NCI-H524 (cell line): ENCODE measurements around the gene ACAP3.
"Not testable (repeated sequence)": the region's sequence is repeated elsewhere in the genome, so short reads cannot be mapped to it uniquely, and the experiment has no call there.

Experiments
- DNase-seq, 2 experiments: peaks; one replicate each; lab custom pipeline; 2025; lab: John Stamatoyannopoulos, UW

ACAP3 gene

GRCh38 chr1:1264026-1264425 lies 43.7 kb downstream of the ACAP3 start:
- DNase-seq, result no peak

- DNase-seq, result no peak
These were observed 45.0 kb downstream of the ACAP3 start for GRCh38 chr1:1262758-1263157.

DNA sequence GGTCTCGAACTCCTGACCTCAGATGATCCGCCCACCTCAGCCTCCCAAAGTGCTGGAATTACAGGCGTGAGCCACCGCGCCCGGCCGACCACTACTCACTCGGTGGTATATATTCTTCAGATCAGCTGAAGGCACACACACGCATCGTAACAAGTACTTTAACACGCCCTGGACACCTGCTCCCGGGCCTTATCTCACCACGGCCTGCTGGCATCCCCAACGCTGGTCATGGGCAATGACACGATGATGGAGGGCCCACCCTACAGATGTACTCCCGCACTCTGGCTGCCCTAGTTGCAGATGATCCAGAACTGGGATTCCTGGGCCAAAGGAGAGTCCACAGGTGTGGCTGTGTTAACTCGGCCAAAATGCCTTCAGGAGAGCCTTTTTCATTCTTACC lies 45.7 kb downstream of the ACAP3 start:
- no peak for DNase-seq

DNA sequence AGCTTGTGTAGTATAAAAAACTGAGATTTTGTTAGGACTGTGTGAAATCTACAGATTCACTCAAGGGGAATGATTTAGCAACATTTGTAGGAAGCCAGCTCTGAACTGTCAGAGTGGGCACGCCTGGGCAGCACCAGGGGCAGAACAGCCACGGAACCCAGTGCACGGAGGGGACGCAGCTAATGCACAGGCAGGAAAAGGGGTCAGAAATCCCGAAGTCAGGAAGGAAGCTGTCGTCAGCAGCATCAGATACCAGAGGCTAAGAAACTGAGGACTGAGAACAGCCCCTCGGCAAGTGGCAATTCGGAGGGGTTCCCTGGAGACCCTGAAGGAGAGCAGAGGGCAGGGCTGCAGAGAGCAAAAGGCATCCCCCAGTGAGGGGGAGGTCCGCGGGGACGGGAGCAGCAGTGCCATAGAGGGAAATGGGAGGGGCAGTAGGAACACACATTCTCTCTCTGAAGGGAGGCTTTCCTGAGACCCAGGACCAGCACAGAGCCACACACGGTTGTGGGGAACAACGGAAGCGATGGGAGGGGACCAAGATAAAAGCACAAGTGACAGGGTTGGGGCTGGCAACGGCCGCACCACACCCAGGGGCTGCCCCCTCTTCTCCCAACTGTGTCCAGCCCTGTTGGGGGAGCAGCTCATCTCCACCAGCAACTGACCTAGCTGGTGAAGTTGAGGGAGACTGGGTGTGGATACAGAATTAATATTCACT lies 46.7 kb downstream of the ACAP3 start:
- DNase-seq, result no peak

GRCh38 chr1:1259951-1260600 lies 47.7 kb downstream of the ACAP3 start:
- DNase-seq, result no peak

- DNase-seq, result no peak
These were observed 48.2 kb downstream of the ACAP3 start for GRCh38 chr1:1259540-1259939.

DNA sequence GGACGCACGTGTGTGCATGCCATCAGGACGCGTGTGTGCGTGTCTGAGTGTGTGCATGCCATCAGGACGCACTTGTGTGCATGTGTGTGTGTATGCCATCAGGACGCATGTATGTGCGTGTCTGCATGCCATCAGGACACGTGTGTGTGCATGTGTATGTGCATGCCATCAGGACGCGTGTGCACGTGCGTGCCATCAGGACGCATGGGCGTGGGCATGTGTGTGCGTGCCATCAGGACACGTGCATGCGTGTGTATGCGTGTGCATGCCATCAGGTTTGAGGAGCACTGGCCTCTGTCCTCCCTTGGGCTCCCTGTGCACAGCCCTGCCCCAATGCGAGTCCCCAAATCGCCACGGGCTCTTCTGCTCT lies 48.6 kb downstream of the ACAP3 start:
- no peak for DNase-seq

DNA sequence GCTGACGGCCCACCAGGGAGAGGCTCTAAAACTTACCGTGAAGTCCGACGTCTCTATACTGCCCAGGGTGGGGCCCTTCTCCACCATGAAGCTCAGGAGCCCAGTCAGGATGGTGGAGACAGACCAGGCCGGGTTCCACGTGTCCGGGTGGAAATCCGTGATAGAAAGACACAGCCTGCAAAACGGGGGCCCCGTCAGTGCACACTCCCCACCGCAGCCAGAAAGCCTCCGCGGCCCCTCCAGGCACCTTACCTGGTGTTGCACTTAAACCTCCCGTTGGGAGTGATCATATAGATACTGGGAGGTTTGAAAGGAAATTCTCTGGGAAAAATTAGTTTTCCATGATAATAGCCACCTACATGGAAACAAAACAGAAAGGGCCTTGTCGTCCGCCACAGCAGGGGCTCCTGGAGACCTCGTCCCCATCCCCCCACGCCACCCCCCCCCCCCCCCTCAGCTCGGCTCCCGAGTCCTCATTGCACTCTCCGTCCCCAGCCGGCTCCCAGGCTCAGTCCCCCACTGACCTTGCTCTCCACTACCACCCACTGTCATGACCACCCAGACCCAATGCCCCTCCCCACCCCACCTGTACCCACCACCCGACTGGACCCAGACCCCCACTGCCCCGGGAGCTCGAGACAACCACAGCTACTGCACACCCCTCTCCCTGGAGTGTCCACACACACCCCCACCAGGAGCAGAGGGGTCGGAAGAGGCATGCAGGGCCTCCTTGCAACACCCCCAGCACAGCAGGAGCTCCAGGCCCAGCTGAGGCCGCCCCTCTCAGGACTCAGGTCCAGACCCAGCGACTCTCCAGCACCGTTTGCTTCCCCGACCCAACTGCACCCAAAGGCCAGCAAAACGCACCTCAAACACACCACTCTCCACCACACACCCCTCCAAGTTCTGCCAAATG lies 50.5 kb downstream of the ACAP3 start:
- no peak for DNase-seq

GRCh38 chr1:1255611-1256010 lies 52.1 kb downstream of the ACAP3 start:
- DNase-seq, result no peak

DNA sequence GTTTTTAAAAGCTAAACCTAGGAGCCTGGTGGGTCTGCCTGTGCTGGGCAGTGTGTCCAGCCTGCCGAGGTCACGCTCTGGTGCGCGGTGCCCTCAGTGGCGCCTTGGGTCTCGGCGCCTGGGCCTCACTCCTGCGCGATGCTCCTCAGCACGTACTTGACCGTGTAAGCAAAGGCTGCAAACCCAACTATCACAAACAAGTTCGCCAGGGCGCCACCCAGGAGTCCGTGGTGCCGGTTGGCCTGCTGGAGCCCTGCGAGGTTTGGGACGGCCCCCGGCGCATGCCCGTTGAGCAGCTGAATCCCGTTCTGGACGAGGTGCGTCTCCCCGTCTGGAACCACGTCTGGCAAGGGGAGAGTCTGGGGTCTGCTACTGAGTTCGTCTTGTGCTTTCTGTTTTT lies 52.7 kb downstream of the ACAP3 start:
- DNase-seq, result no peak

- DNase-seq, result no peak
These were observed 53.1 kb downstream of the ACAP3 start for GRCh38 chr1:1254667-1254998.

GRCh38 chr1:1253972-1254666 lies 53.6 kb downstream of the ACAP3 start:
- no peak for DNase-seq

GRCh38 chr1:1253314-1253713 lies 54.4 kb downstream of the ACAP3 start:
- no peak for DNase-seq

GRCh38 chr1:1250786-1251284 lies 56.9 kb downstream of the ACAP3 start:
- DNase-seq, result no peak

DNA sequence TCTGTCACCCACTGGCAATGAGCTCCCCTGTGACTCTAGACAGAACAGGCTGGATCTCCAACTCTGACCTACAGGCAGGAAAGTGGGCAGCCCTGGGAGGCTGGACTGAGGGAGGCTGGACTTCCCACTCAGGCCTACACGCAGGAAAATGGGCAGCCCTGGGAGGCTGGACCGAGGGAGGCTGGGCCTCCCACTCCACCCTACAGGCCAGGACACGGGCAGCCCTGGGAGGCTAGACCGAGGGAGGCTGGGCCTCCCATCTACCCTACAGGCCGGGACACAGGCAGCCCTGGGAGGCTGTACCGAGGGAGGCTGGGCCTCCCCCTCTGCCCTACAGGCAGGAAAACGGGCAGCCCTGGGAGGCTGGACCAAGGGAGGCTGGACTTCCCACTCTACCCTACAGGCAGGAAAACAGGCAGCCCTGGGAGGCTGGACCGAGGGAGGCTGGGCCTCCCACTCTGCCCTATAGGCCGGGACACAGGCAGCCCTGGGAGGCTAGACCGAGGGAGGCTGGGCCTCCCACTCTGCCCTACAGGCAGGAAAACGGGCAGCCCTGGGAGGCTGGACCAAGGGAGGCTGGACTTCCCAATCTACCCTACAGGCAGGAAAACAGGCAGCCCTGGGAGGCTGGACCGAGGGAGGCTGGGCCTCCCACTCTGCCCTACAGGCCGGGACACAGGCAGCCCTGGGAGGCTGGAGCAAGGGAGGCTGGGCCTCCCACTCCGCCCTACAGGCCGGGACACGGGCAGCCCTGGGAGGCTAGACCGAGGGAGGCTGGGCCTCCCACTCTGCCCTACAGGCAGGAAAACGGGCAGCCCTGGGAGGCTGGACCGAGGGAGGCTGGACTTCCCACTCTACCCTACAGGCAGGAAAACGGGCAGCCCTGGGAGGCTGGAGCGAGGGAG lies 59.5 kb downstream of the ACAP3 start:
- not testable (repeated sequence) for DNase-seq

GRCh38 chr1:1247341-1247913 lies 60.3 kb downstream of the ACAP3 start:
- DNase-seq, result no peak

DNA sequence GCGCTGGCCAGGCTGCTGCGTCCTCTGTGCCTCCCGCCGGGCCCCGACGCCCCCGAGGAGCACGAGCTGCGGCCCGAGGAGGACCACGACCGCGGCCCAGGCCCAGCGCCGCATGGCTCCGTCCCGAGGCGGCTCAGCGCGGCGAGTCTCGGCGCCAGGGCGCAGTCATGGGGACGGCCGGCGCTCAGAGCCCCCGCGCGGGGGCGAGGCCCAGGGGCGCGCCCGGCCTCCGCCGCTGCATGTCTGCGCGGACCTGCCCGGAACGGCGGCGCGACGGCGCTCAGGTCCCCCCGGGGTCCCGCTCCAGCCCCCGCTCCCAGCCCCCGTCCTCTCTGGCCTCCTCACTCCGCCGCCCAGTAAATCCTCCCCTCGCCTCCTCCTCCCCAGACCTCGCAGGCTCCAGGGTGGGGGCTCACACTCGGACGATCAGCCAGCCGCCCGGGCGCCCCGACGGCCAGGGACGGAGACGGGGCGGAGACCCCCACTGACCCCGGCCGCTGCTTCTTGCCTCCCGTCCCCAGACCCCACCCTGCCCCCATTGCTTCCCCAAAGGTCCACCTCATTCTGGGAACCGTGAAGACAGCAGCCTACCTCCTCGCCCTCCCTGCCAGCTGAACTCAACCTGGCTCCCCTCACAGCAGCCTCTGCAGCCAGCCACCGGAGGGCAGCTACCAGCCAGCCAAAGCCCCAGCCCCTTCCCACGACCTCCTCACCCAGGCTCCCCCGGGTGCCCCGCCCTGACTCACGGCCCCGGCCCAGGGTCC lies 61.0 kb downstream of the ACAP3 start, which contains the start of gene C1QTNF12:
TSS of gene C1QTNF12 (minus strand) at position 146 of the 764 bp plus-strand sequence. CDS start at position 114, 32 bp downstream.
- no peak for DNase-seq

- no peak for DNase-seq
These were observed 61.7 kb downstream of the ACAP3 start for GRCh38 chr1:1245817-1246576.

GRCh38 chr1:1245178-1245816 lies 62.4 kb downstream of the ACAP3 start:
- DNase-seq, result no peak
